A549 treated with dexamethasone at 1 μM for 4 hours (cell line): ENCODE measurements around the gene RBMY1B. TPM values are rescaled to one million over a fixed set of nuclear protein-coding genes. Genes with fewer than 3 reads are reported as not detected.

Experiments used
- total RNA-seq: library from RNA; stranded (reverse); fragments of 200-300 nt; extraction: Qiagen RNA extraction; gene quantifications from 5 replicates; pipeline ENCODE4 v1.2.3, GENCODE V29; 2022

RBMY1B gene
- not detected in 5 replicates for total RNA-seq

GRCh38 chrY:21511038-21511437, at the start of gene RBMY1B:
RBMY1B (plus strand) TSS chrY:21511338; CDS start chrY:21513351, 2,013 bp downstream.

GRCh38 chrY:21534579-21534978, 23.4 kb downstream of the RBMY1B start, which contains the start of gene RBMY1A1:
RBMY1A1 (plus strand) TSS chrY:21534879; CDS start chrY:21536892, 2,013 bp downstream.

Other genes with a start within 250 kb of the RBMY1B start
- not detected in 5 replicates for gene RBMY1A1, start 23.5 kb downstream of the RBMY1B start, total RNA-seq